Measurements from ENCODE around the gene DSCAML1.

The DSCAML1 gene

DNA sequence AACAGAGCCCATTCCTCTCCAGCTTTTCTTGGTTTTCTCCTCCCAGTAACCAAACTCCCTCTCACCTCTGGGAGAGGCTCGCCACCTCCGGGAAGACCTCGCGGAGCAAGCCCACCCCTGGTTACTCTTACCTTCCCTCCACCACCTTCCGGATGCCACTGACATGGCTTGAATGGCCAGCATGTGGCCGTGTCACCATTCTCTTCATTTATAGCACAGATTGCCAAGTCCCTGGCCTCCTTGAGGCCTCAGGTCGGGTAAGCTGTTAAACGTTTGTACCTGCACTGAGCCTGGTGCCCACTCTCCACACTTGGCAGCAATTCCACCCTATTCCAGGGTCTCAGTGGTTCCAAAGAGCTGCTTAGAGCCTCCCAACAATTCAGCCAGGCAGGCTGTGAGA lies 35.5 kb upstream of the DSCAML1 start:
- FAIRE-seq (no peak), DNase-seq (ENCODE audit: insufficient read length, low spot score) (no peak)

DNA sequence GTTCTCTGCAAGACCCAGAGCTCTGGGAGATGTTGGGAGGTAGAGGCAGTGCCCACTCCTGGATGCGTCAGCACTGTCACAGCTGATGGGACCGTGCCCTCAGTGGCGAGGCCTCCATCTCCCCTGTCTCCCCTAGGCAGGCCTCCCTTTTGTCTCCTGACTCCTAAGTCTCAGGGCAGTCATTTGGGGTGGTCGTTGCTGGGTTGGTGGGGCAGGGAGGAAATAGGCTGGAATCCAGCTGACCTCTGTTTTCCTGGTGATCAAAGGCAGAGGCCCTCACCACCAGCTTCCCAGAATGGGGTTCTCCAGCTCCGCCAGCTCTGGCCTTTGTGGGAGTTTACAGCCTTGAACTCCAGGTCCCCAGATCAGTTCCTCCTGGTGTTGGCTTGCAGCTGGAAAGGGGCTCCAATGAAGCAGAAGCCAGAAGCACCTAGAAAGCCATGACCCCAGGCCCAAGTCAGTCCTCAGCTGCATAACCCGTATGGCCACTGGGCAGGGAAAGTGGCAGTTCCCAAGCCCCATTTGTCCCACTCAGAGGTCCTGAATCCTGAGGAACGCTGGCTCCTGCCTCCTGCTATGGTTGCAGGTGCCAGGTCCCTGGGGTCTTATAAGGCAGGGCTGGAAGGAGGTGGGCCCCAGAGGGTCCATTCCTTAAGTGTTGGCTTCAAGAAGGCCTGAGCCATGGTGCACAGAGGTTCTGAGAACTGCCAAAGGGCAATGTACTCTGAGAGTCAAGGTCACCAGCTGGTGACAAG lies 34.8 kb upstream of the DSCAML1 start:
- FAIRE-seq = no peak
- no peak for DNase-seq (ENCODE audit: insufficient read length, low spot score)
- no peak for TF ChIP-seq TAF1 (IDR thresholded peaks at IDR 0.05; ENCODE audit: low read depth, low read length)
- no peak for TF ChIP-seq POLR2A (IDR thresholded peaks at IDR 0.05; ENCODE audit: low read depth, low read length)
- no peak for TF ChIP-seq POU2F2 (IDR thresholded peaks at IDR 0.05; ENCODE audit: low read depth, low read length)
- TF ChIP-seq PAX5 (IDR thresholded peaks at IDR 0.05; ENCODE audit: insufficient read depth, low read length, severe bottlenecking) = no peak
- no peak for TF ChIP-seq SPI1 (IDR thresholded peaks at IDR 0.05; ENCODE audit: low read depth, low read length)
- TF ChIP-seq POLR2AphosphoS5 (IDR thresholded peaks at IDR 0.05; ENCODE audit: low read depth, low read length) = no peak

More for the DNA sequence above, 35.5 kb upstream of the DSCAML1 start:
- no peak for TF ChIP-seq POU2F2 (IDR thresholded peaks at IDR 0.05; ENCODE audit: low read depth, low read length)
- TF ChIP-seq SPI1 (IDR thresholded peaks at IDR 0.05; ENCODE audit: low read depth, low read length) = no peak
- no peak for TF ChIP-seq POLR2AphosphoS5 (IDR thresholded peaks at IDR 0.05; ENCODE audit: low read depth, low read length)
- TF ChIP-seq POLR2A (IDR thresholded peaks at IDR 0.05; ENCODE audit: low read depth, low read length) = no peak
- no peak for TF ChIP-seq PAX5 (IDR thresholded peaks at IDR 0.05; ENCODE audit: insufficient read depth, low read length, severe bottlenecking)
- no peak for TF ChIP-seq TAF1 (IDR thresholded peaks at IDR 0.05; ENCODE audit: low read depth, low read length)

DNA sequence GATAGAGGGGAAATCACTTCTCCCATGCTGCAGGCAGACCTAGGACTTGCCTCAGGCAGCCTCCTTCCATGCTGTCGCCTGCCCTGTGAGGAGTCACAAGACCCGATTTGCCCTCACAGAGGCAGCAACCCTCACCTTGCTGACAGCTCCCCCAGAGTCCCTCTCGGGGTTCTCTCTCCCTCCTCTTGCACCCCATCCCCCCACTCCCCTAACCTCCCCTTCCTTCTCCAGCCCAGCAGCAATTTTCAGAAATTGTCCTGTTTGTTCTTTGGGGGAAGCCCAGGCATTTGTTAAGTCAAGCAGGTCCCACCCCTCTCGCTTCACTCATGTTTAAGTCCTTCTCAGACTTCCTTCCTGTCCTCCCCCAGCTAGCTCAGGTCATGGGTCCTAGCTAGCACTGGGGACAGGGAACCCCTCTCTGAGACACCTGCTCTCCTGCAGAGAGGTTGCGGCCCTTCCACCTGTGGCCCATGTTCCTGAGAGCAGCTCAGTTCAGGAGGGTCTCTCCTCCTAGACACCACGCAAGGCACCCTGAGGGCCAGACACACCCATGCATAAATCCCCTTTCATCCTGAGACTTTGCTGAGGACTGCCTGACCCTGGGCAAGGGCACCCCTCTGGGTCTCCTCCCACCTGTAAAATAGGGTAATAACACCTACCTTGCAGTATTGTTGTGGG lies 33.8 kb upstream of the DSCAML1 start:
- TF ChIP-seq POLR2AphosphoS5 (IDR thresholded peaks at IDR 0.05; ENCODE audit: low read depth, low read length) = no peak
- no peak for TF ChIP-seq SPI1 (IDR thresholded peaks at IDR 0.05; ENCODE audit: low read depth, low read length)
- no peak for TF ChIP-seq TAF1 (IDR thresholded peaks at IDR 0.05; ENCODE audit: low read depth, low read length)
- TF ChIP-seq PAX5 (IDR thresholded peaks at IDR 0.05; ENCODE audit: insufficient read depth, low read length, severe bottlenecking) = no peak
- TF ChIP-seq POLR2A (IDR thresholded peaks at IDR 0.05; ENCODE audit: low read depth, low read length) = no peak
- no peak for TF ChIP-seq POU2F2 (IDR thresholded peaks at IDR 0.05; ENCODE audit: low read depth, low read length)
- DNase-seq (ENCODE audit: insufficient read length, low spot score) = no peak
- peak; percentile 35 for FAIRE-seq

DNA sequence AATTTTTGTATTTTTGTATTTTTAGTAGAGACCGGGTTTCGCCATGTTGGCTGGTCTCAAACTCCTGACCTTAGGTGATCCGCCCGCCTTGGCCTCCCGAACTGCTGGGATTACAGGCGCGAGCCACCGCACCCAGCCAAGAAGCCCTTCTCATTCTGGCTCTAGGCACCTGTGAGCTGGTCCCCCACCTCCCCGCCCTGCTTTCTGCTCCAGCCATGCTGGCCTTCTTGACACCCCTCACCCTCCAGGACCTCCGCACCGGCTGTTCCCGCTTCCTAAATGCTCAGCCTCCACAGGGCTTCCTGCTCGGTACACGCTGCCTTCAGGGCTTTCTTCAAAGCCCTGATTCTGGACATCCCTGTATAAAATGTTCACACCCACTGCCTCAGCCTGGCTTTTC lies 33.1 kb upstream of the DSCAML1 start:
- TF ChIP-seq POU2F2 (IDR thresholded peaks at IDR 0.05; ENCODE audit: low read depth, low read length) (no peak), PAX5 (IDR thresholded peaks at IDR 0.05; ENCODE audit: insufficient read depth, low read length, severe bottlenecking) (no peak), SPI1 (IDR thresholded peaks at IDR 0.05; ENCODE audit: low read depth, low read length) (no peak), TAF1 (IDR thresholded peaks at IDR 0.05; ENCODE audit: low read depth, low read length) (no peak), POLR2A (IDR thresholded peaks at IDR 0.05; ENCODE audit: low read depth, low read length) (no peak), POLR2AphosphoS5 (IDR thresholded peaks at IDR 0.05; ENCODE audit: low read depth, low read length) (no peak)
- FAIRE-seq (no peak), DNase-seq (ENCODE audit: insufficient read length, low spot score) (no peak)

DNA sequence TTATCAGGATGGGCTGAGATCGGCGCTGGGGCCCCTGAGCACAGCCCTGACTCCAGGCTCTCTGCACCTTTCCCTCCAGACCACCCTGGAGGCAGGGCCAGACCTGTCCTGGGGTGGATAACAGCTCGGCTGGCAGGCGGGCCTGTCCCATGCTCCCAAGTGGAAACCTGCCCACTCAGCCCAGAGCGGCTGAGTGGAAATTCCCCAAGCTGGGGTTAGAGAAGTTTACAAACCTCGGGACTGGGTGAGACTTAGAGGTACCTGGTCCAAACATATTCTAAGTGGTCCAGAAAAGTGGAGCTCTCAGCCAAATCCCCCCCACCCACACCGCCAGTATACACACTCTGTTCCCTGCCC lies 32.3 kb upstream of the DSCAML1 start:
- no peak for FAIRE-seq
- TF ChIP-seq POLR2AphosphoS5 (IDR thresholded peaks at IDR 0.05; ENCODE audit: low read depth, low read length) = no peak
- TF ChIP-seq SPI1 (IDR thresholded peaks at IDR 0.05; ENCODE audit: low read depth, low read length) = no peak
- TF ChIP-seq TAF1 (IDR thresholded peaks at IDR 0.05; ENCODE audit: low read depth, low read length) = no peak
- TF ChIP-seq POLR2A (IDR thresholded peaks at IDR 0.05; ENCODE audit: low read depth, low read length) = no peak
- TF ChIP-seq PAX5 (IDR thresholded peaks at IDR 0.05; ENCODE audit: insufficient read depth, low read length, severe bottlenecking) = no peak
- TF ChIP-seq POU2F2 (IDR thresholded peaks at IDR 0.05; ENCODE audit: low read depth, low read length) = no peak
- no peak for DNase-seq (ENCODE audit: insufficient read length, low spot score)

DNA sequence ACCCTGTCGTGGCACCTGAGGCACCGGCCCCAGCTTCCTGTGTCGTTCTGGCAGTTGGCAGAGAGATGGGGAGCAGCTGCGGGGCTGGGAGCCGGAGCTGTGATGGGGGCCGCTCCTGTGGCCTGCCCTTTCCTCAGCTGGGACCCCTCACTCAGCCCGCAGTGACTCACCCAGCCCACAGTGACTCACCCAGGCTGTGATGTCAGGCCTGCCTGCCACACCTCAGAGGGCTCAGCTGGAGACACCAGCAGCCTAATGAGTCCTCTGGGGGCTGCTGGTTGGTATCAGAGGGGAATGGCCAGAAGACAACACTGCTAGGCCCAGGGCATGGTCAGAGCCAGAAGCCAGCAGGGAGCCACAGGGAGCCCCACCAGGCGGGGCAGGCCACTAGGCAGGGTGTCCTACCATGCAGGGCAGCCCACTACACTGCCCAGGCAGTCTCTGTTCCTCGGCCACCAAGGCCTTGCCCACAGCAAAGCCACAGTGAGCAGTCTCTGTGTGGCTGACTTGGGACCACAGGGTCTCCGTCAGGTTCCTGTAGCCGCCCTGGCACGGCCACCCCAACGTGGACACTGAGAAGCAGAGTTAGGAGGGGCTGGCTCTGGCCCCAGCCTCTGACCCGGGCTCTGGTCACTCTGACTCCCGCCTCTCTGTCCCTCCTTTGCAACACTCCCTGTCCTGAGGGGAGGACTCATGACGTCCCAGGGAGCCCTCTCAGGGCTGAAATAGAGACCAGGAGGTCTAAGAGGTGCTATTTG lies 31.8 kb upstream of the DSCAML1 start:
- no peak for DNase-seq (ENCODE audit: insufficient read length, low spot score)
- no peak for TF ChIP-seq SPI1 (IDR thresholded peaks at IDR 0.05; ENCODE audit: low read depth, low read length)
- no peak for FAIRE-seq

DNA sequence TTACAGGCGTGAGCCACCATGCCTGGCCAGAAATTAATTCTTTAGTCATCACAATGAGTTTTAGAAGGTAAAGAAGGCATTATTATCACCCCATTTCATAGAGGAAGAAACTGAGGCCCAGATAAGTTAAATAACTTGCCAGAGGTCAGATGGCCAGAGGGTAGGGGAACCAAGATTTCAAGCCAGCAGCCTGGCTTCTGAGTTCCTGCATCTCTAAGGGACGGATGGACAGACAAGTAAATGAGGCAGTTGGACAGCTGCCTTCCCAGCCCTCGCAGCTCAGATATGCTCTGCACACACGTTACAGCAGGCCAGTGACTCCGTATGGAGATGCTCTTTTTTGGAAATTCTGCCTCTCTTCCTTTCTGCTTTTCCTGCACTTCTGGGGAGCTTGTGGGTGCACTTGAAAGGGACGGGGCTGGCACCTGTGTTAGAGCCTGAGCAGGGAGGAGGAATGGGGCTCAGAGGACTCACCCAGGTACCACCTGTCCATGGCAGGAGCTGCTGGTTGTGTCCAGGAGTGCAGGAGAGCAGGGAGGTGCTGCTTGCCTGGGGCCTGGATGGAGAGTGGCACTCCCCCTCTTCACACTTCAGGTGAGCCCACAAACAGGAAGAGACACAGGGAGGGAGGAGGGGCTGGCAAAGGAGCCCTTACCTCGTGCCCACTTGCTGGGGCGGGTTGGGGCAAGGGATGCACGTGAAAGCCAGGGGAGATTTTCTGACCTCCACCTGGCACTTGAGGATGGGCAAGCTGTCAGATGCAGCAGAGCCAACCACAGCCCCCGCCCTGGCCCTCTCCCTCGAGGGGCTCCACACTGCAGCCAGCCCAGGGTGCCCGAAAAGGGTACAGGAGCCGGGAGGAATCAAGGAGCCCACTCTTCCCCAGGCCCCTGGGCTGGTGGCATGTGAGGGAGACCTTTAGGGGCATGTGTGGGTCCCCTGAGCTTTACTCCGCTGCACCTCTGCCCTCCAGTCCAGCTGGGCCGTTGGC lies 30.8 kb upstream of the DSCAML1 start:
- no peak for FAIRE-seq
- DNase-seq (ENCODE audit: insufficient read length, low spot score) = no peak
- TF ChIP-seq POLR2AphosphoS5 (IDR thresholded peaks at IDR 0.05; ENCODE audit: low read depth, low read length) = no peak

DNA sequence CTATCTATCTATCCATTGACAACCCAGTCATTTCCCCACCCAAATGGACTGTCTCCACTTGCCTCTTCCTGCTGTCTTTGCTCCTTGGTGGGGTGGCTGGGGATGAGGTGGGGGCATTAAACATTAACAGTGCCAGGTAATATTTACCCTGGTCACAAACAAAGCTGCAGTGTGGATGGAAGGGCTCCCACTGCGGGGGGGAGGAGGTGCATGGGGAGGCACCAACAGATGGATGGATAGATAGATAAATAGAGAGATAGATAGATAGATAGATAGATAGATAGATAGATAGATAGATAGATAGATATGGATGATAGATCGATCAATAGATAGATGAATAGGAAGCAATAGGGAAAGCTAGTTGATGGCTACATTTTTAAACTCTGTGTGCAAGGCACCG lies 29.8 kb upstream of the DSCAML1 start:
- TF ChIP-seq SPI1 (IDR thresholded peaks at IDR 0.05; ENCODE audit: low read depth, low read length) (no peak), PAX5 (IDR thresholded peaks at IDR 0.05; ENCODE audit: insufficient read depth, low read length, severe bottlenecking) (no peak), POLR2AphosphoS5 (IDR thresholded peaks at IDR 0.05; ENCODE audit: low read depth, low read length) (no peak), POU2F2 (IDR thresholded peaks at IDR 0.05; ENCODE audit: low read depth, low read length) (no peak), TAF1 (IDR thresholded peaks at IDR 0.05; ENCODE audit: low read depth, low read length) (no peak), POLR2A (IDR thresholded peaks at IDR 0.05; ENCODE audit: low read depth, low read length) (no peak)
- no peak for DNase-seq (ENCODE audit: insufficient read length, low spot score)
- FAIRE-seq = no peak

DNA sequence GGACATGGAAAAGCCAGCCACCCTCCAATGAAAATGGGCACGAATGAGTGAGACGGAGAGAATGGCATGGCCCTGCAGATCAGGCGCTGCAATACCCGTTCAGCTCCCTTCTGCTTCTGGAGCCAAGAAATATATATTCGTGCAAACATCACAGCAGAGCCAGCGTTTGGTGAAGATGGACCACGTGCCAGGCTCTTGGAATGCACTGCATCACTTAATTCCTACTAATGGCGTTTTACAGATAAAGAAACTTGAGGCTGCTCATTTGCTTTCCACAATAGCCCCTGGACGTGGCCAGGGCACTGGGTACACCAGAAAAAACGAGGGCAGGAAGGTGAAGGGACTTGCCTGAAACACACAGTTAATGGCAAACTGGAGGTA lies 29.2 kb upstream of the DSCAML1 start:
- no peak for TF ChIP-seq POLR2AphosphoS5 (IDR thresholded peaks at IDR 0.05; ENCODE audit: low read depth, low read length)
- no peak for TF ChIP-seq PAX5 (IDR thresholded peaks at IDR 0.05; ENCODE audit: insufficient read depth, low read length, severe bottlenecking)
- TF ChIP-seq SPI1 (IDR thresholded peaks at IDR 0.05; ENCODE audit: low read depth, low read length) = no peak
- no peak for FAIRE-seq
- DNase-seq (ENCODE audit: insufficient read length, low spot score) = no peak

Measured in GM12891 (cell line).